H9 (cell line): ENCODE data around the gene CHCHD10. TPM values are rescaled to one million over a fixed set of nuclear protein-coding genes. Genes with fewer than 3 reads are reported as not detected.

ENCODE experiments used
- DNase-seq: peaks from one replicate; pipeline ENCODE4 v3.0.0-alpha.2; 2017
- H2AFZ ChIP-seq: one replicate; pipeline ENCODE4 v1.6.1; 2013; ENCODE audit warnings: mild to moderate bottlenecking, low read length, control low read depth, moderate library complexity
- H2AK5ac ChIP-seq: 2 replicates; pipeline ENCODE4 v1.6.1; 2013; ENCODE audit warnings: low read length, control low read depth, mixed read lengths; ENCODE audit not compliant: insufficient read length
- H2BK120ac ChIP-seq: one replicate; pipeline ENCODE4 v1.6.1; 2013; ENCODE audit warnings: low read depth, mild to moderate bottlenecking, low read length, control low read depth, inconsistent platforms; ENCODE audit not compliant: poor library complexity, severe bottlenecking
- H2BK12ac ChIP-seq: 2 replicates; pipeline ENCODE4 v1.6.1; 2013; ENCODE audit warnings: low read length, control low read depth, mixed read lengths, low read depth; ENCODE audit not compliant: insufficient read length
- H2BK15ac ChIP-seq: 2 replicates; pipeline ENCODE4 v1.6.1; 2013; ENCODE audit warnings: low read depth, low read length, control low read depth
- H2BK20ac ChIP-seq: one replicate; pipeline ENCODE4 v1.6.1; 2013; ENCODE audit warnings: low read depth, mild to moderate bottlenecking, low read length, control low read depth, inconsistent platforms; ENCODE audit not compliant: poor library complexity, severe bottlenecking
- H2BK5ac ChIP-seq: 2 replicates; pipeline ENCODE4 v1.6.1; 2013; ENCODE audit warnings: low read length, control low read depth, mixed read lengths; ENCODE audit not compliant: insufficient read length
- H3K14ac ChIP-seq: 2 replicates; pipeline ENCODE4 v1.6.1; 2013; ENCODE audit warnings: low read length, control low read depth; ENCODE audit not compliant: insufficient read depth
- H3K18ac ChIP-seq: 2 replicates; pipeline ENCODE4 v1.6.1; 2013; ENCODE audit warnings: low read depth, mild to moderate bottlenecking, mixed read lengths, low read length, control low read depth; ENCODE audit not compliant: insufficient read length
- H3K23ac ChIP-seq: 2 replicates; pipeline ENCODE4 v1.6.1; 2013; ENCODE audit warnings: low read length, control low read depth, mixed read lengths, low read depth; ENCODE audit not compliant: insufficient read length
- H3K23me2 ChIP-seq: 2 replicates; pipeline ENCODE4 v1.6.1; 2013; ENCODE audit warnings: low read depth, mild to moderate bottlenecking, mixed read lengths, low read length, control low read depth; ENCODE audit not compliant: insufficient read length, poor library complexity, severe bottlenecking
- H3K27ac ChIP-seq: 2 replicates; pipeline ENCODE4 v1.5.1; 2013; ENCODE audit warnings: low read length, control low read depth, mixed read lengths, low read depth; ENCODE audit not compliant: insufficient read length
- H3K27me3 ChIP-seq: 2 replicates; pipeline ENCODE4 v1.6.1; 2013; ENCODE audit warnings: low read length, control low read depth, inconsistent platforms; ENCODE audit not compliant: insufficient read depth
- H3K4ac ChIP-seq: 2 replicates; pipeline ENCODE4 v1.6.1; 2013; ENCODE audit warnings: low read depth, mild to moderate bottlenecking, control low read depth, inconsistent platforms, low read length, moderate library complexity
- H3K4me1 ChIP-seq: 2 replicates; pipeline ENCODE4 v1.6.1; 2013; ENCODE audit warnings: low read length, control low read depth, inconsistent platforms; ENCODE audit not compliant: insufficient read depth
- H3K4me2 ChIP-seq: 2 replicates; pipeline ENCODE4 v1.6.1; 2013; ENCODE audit warnings: low read length, control low read depth, mixed read lengths; ENCODE audit not compliant: insufficient read length, insufficient read depth
- H3K56ac ChIP-seq: 2 replicates; pipeline ENCODE4 v1.6.1; 2013; ENCODE audit warnings: low read depth, mild to moderate bottlenecking, mixed read lengths, low read length, control low read depth; ENCODE audit not compliant: insufficient read length
- H3K79me1 ChIP-seq: 2 replicates; pipeline ENCODE4 v1.6.1; 2013; ENCODE audit warnings: low read depth, mild to moderate bottlenecking, moderate library complexity, low read length, control low read depth, inconsistent platforms; ENCODE audit not compliant: insufficient read depth, poor library complexity, severe bottlenecking
- H3K79me2 ChIP-seq: 2 replicates; pipeline ENCODE4 v1.6.1; 2013; ENCODE audit warnings: low read length, control low read depth, inconsistent platforms; ENCODE audit not compliant: insufficient read depth
- H3K9ac ChIP-seq: 2 replicates; pipeline ENCODE4 v1.6.1; 2013; ENCODE audit warnings: low read length, control low read depth, mixed read lengths; ENCODE audit not compliant: insufficient read length; ENCODE audit errors: extremely low read depth
- H3K9me3 ChIP-seq: one replicate; pipeline ENCODE4 v1.6.1; 2013; ENCODE audit warnings: low read depth, low read length, inconsistent platforms; ENCODE audit not compliant: control insufficient read depth
- H3T11ph ChIP-seq: one replicate; pipeline ENCODE4 v1.6.1; 2013; ENCODE audit warnings: mild to moderate bottlenecking, low read length, control low read depth, inconsistent platforms
- H4K20me1 ChIP-seq: one replicate; pipeline ENCODE4 v1.6.1; 2013; ENCODE audit not compliant: control insufficient read depth, insufficient read length, insufficient read depth
- H4K5ac ChIP-seq: 2 replicates; pipeline ENCODE4 v1.6.1; 2013; ENCODE audit warnings: low read depth, mild to moderate bottlenecking, mixed read lengths, low read length, control low read depth; ENCODE audit not compliant: insufficient read length
- H4K8ac ChIP-seq: replicated peaks from 2 replicates; pipeline ENCODE4 v1.6.1; 2013; ENCODE audit warnings: low read length, control low read depth, mixed read lengths, low read depth; ENCODE audit not compliant: insufficient read length
- H4K91ac ChIP-seq: 2 replicates; pipeline ENCODE4 v1.6.1; 2013; ENCODE audit warnings: low read depth, mild to moderate bottlenecking, moderate library complexity, mixed read lengths, low read length, control low read depth; ENCODE audit not compliant: insufficient read length
- H3K27ac Mint-ChIP-seq, 3 experiments: 2 replicates in 2 of 3; 3 replicates in 1 of 3; pipeline ENCODE4 v1.8.0; 2020 to 2021; ENCODE audit warnings: mixed read lengths in 3 of 3, mild to moderate bottlenecking in 1 of 3, moderate library complexity in 1 of 3
- H3K27me3 Mint-ChIP-seq: 2 replicates; pipeline ENCODE4 v1.8.0; 2021; ENCODE audit warnings: low read depth, mild to moderate bottlenecking, moderate library complexity, mixed read lengths
- H3K36me3 Mint-ChIP-seq, 3 experiments: 2 replicates in 2 of 3; 3 replicates in 1 of 3; pipeline ENCODE4 v1.8.0; 2020 to 2021; ENCODE audit warnings: low read depth in 3 of 3, mixed read lengths in 3 of 3; ENCODE audit not compliant: insufficient read depth in 1 of 3
- H3K4me1 Mint-ChIP-seq, 2 experiments: 2 replicates each; pipeline ENCODE4 v1.8.0; 2020; ENCODE audit warnings: mixed read lengths in 2 of 2
- H3K4me3 Mint-ChIP-seq, 2 experiments: 2 replicates in 1 of 2; 3 replicates in 1 of 2; pipeline ENCODE4 v1.8.0; 2020 to 2021; ENCODE audit warnings: mild to moderate bottlenecking in 2 of 2, mixed read lengths in 2 of 2, moderate library complexity in 1 of 2
- H3K9me3 Mint-ChIP-seq, 2 experiments: 2 replicates in 1 of 2; 3 replicates in 1 of 2; pipeline ENCODE4 v1.8.0; 2020; ENCODE audit warnings: mild to moderate bottlenecking in 2 of 2, mixed read lengths in 2 of 2, moderate library complexity in 1 of 2
- CTCF ChIP-seq: fragments of 200-600 bp; sonication (generic); conservative IDR thresholded peaks from 3 replicates; pipeline ENCODE4 v1.8.0; 2021; ENCODE audit warnings: antibody characterized with exemption, mild to moderate bottlenecking
- WGBS: extraction: QIAGEN DNeasy Blood & Tissue Kit; methylation state at CpG from one replicate; pipeline ENCODE4 v1.1.7; 2013; ENCODE audit warnings: missing lambda C conversion rate, low lambda C conversion rate, mixed read lengths; ENCODE audit not compliant: insufficient read length; ENCODE audit errors: extremely low coverage; 5-methylcytosine and 5-hydroxymethylcytosine counted together
- total RNA-seq: library from RNA; stranded (reverse); gene quantifications from 2 replicates; pipeline ENCODE4 v1.2.1, GENCODE V29; 2021

Gene CHCHD10
- total RNA-seq, 1 experiment from 2014 or later: 53.7 TPM

GRCh38 chr22:23745791-23746190 is 22.0 kb downstream of the CHCHD10 start:
- H2BK15ac ChIP-seq: no peak overlapping the region
- no peak overlapping the region for H2BK5ac ChIP-seq
- no peak overlapping the region for H3K14ac ChIP-seq
- no peak overlapping the region for H2AK5ac ChIP-seq
- no CpG with 5 or more reads among the region's 6 CpGs for WGBS
- H3K79me1 ChIP-seq: no peaks in the 10 kb centered on the region
- H3K79me2 ChIP-seq: no peaks in the 10 kb centered on the region
- H3K9ac ChIP-seq: no peak overlapping the region
- no peak overlapping the region for H2AFZ ChIP-seq
- H3K27ac ChIP-seq: no peak overlapping the region
- DNase-seq: no peak
- H3K4me2 ChIP-seq: no peak overlapping the region
- H3K9me3 ChIP-seq: no peaks in the 10 kb centered on the region
- H3K4me3 Mint-ChIP-seq: no peak overlapping the region
- H3K4me1 ChIP-seq: no peaks in the 10 kb centered on the region; the same call in none of the 2 replicates
- peaks cover 11% of the 10 kb centered on the region in 2 experiments for H3K4me1 Mint-ChIP-seq
- H3T11ph ChIP-seq: no peak overlapping the region
- peaks cover 2% of the 10 kb centered on the region for H3K23me2 ChIP-seq
- H4K8ac ChIP-seq: no peak overlapping the region
- no peaks in the 10 kb centered on the region for H3K27me3 ChIP-seq
- peaks cover 16 to 25% (median 18%) of the 10 kb centered on the region in 3 experiments for H3K36me3 Mint-ChIP-seq
- no peak overlapping the region for H4K5ac ChIP-seq
- H3K18ac ChIP-seq: no peak overlapping the region
- TF ChIP-seq CTCF: no peak
- no peaks in the 10 kb centered on the region for H4K20me1 ChIP-seq
- H3K56ac ChIP-seq: no peak overlapping the region
- H2BK20ac ChIP-seq: no peak overlapping the region
- H2BK120ac ChIP-seq: no peak overlapping the region
- H2BK12ac ChIP-seq: no peak overlapping the region
- no peaks in the 10 kb centered on the region; a peak in 1 of 5 replicates for H3K9me3 Mint-ChIP-seq
- no peak overlapping the region for H3K4ac ChIP-seq
- H3K23ac ChIP-seq: no peak overlapping the region
- no peaks in the 10 kb centered on the region for H3K27me3 Mint-ChIP-seq
- H3K27ac Mint-ChIP-seq: no peak overlapping the region
- no peak overlapping the region for H4K91ac ChIP-seq
